CD4-positive, alpha-beta T cell (primary cell): Measurements from ENCODE around the gene TAX1BP1. TPM values are rescaled to one million over a fixed set of nuclear protein-coding genes. Genes with fewer than 3 reads are reported as not detected.

ENCODE experiments used
- ATAC-seq: fragments of 200-7000 bp; cut with Tn5 transposase; one replicate; pipeline ENCODE4 v1.10.0; 2022; ENCODE audit warnings: mild to moderate bottlenecking; ENCODE audit not compliant: poor library complexity
- CTCF ChIA-PET: fragments of 350-600 bp; sonication (Branson Sonifier 250); formaldehyde crosslinking; loops from one replicate; lab custom pipeline; 2021; ENCODE audit warnings: antibody characterized with exemption, inconsistent platforms; lab: Charles Lee
- POLR2A ChIA-PET: fragments of 350-600 bp; sonication (Branson Sonifier 250); formaldehyde crosslinking; loops from one replicate; lab custom pipeline; 2021; ENCODE audit warnings: antibody characterized with exemption, inconsistent platforms; lab: Charles Lee
- DNase-seq, 14 experiments: peaks; one replicate each; pipeline ENCODE4 v3.0.0-alpha.2; 2013 to 2020; ENCODE audit warnings: mixed read lengths in 2 of 14
- H3K27ac ChIP-seq, 2 donors: one replicate each; pipeline versions ENCODE4 v1.5.1 to v1.7.0; 2013; ENCODE audit warnings: low read length in 2 of 2, low read depth in 1 of 2, mild to moderate bottlenecking in 1 of 2
- H3K27me3 ChIP-seq, 2 experiments: 1 replicate in 1 of 2; 2 replicates in 1 of 2; pipeline versions ENCODE4 v1.6.1 to v1.7.0; 2013; ENCODE audit warnings: low read length in 2 of 2, control low read depth in 1 of 2, mild to moderate bottlenecking in 1 of 2, moderate library complexity in 1 of 2; ENCODE audit not compliant: insufficient read depth in 2 of 2, control insufficient read depth in 1 of 2
- H3K36me3 ChIP-seq: one replicate; pipeline ENCODE4 v1.6.1; 2013; ENCODE audit warnings: low read length, control low read depth; ENCODE audit not compliant: insufficient read depth
- H3K4me1 ChIP-seq: one replicate; pipeline ENCODE4 v1.6.1; 2013; ENCODE audit warnings: low read length, control low read depth; ENCODE audit not compliant: insufficient read depth
- H3K4me3 ChIP-seq: one replicate; pipeline ENCODE4 v1.5.1; 2013; ENCODE audit warnings: mild to moderate bottlenecking, low read length, moderate library complexity
- H3K9me3 ChIP-seq, 2 experiments: 1 replicate in 1 of 2; 2 replicates in 1 of 2; pipeline versions ENCODE4 v1.6.1 to v1.7.0; 2013; ENCODE audit warnings: low read length in 2 of 2, mild to moderate bottlenecking in 2 of 2, control low read depth in 1 of 2, moderate library complexity in 1 of 2; ENCODE audit not compliant: control insufficient read depth in 1 of 2, insufficient read depth in 1 of 2
- H3K27ac Mint-ChIP-seq: one replicate; pipeline ENCODE4 v1.8.0; 2020; ENCODE audit warnings: mixed read lengths
- H3K27me3 Mint-ChIP-seq: one replicate; pipeline ENCODE4 v1.8.0; 2021; ENCODE audit warnings: mixed read lengths
- H3K36me3 Mint-ChIP-seq: one replicate; pipeline ENCODE4 v1.8.0; 2021; ENCODE audit warnings: low read depth, mixed read lengths
- H3K4me1 Mint-ChIP-seq: one replicate; pipeline ENCODE4 v1.8.0; 2021; ENCODE audit warnings: low read depth, mixed read lengths
- H3K4me3 Mint-ChIP-seq: one replicate; pipeline ENCODE4 v1.8.0; 2020; ENCODE audit warnings: mild to moderate bottlenecking, mixed read lengths
- H3K9me3 Mint-ChIP-seq: one replicate; pipeline ENCODE4 v1.8.0; 2020; ENCODE audit warnings: mixed read lengths
- intact Hi-C, 2 experiments: fragments of 100-400 bp; cut with DNase I in 1 of 2; cut with micrococcal nuclease in 1 of 2; formaldehyde crosslinking; loops; one replicate each; pipeline versions ENCODE4 v1.15.1 to v1.9.0; 2023 to 2025; cut with DNase I, micrococcal nuclease
- total RNA-seq, 174 experiments: library from RNA in 2 of 174; stranded (reverse) in 2 of 174; gene quantifications; one replicate each; pipeline ENCODE4 v1.2.3 and lab custom pipeline; 2021 to 2026
- TF ChIP-seq, protein P1 (sequence below): fragments of 200-600 bp; IDR thresholded peaks from one replicate; pipeline ENCODE4 v1.8.0; 2022; ENCODE audit warnings: antibody characterized with exemption, mild to moderate bottlenecking

TAX1BP1 gene
- total RNA-seq, 2 experiments from 2014 or later: 115 TPM

DNA sequence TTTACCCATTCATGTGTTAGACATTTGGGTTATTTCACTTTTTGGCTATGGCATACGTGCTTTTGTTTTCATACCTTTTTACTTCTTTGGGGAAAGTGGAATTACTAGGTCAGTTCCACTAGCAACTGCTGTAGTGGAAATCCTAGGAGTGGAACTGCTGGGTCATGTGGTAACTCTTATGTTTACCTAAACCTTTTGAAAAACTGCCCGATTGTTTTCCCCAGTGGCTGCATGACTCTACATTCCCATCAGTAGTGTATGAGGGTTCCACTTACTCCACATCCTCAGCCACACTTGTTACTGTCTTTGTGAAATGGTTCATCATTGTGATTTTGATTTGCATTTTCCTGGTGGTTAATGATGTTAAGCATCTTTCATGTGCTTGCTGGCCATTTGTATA is 82.3 kb downstream of the TAX1BP1 start:
- H3K4me3 ChIP-seq: no peak overlapping the region
- no peaks in the 10 kb centered on the region for H3K4me1 ChIP-seq
- Mint-ChIP-seq H3K36me3 (peaks cover 87% of the 10 kb centered on the region), H3K4me3 (no peak overlapping the region), H3K27me3 (no peaks in the 10 kb centered on the region), H3K4me1 (no peaks in the 10 kb centered on the region), H3K9me3 (no peaks in the 10 kb centered on the region), H3K27ac (no peak overlapping the region)
- no peak overlapping the region for H3K27ac ChIP-seq
- no peaks in the 10 kb centered on the region for H3K27me3 ChIP-seq
- ATAC-seq (no peak), DNase-seq (no peak)
- ChIA-PET CTCF (no interaction called here), POLR2A (no interaction called here)
- TF ChIP-seq, protein P1, sequence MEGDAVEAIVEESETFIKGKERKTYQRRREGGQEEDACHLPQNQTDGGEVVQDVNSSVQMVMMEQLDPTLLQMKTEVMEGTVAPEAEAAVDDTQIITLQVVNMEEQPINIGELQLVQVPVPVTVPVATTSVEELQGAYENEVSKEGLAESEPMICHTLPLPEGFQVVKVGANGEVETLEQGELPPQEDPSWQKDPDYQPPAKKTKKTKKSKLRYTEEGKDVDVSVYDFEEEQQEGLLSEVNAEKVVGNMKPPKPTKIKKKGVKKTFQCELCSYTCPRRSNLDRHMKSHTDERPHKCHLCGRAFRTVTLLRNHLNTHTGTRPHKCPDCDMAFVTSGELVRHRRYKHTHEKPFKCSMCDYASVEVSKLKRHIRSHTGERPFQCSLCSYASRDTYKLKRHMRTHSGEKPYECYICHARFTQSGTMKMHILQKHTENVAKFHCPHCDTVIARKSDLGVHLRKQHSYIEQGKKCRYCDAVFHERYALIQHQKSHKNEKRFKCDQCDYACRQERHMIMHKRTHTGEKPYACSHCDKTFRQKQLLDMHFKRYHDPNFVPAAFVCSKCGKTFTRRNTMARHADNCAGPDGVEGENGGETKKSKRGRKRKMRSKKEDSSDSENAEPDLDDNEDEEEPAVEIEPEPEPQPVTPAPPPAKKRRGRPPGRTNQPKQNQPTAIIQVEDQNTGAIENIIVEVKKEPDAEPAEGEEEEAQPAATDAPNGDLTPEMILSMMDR: no peak
- no peaks in the 10 kb centered on the region for H3K9me3 ChIP-seq
- intact Hi-C loops: loop anchor here in 1 of 2 experiments (10.0 kb wide), 1 partner anchor 203 kb away; no protein-coding TSS in a partner anchor
- H3K36me3 ChIP-seq: peaks cover 33% of the 10 kb centered on the region

DNA sequence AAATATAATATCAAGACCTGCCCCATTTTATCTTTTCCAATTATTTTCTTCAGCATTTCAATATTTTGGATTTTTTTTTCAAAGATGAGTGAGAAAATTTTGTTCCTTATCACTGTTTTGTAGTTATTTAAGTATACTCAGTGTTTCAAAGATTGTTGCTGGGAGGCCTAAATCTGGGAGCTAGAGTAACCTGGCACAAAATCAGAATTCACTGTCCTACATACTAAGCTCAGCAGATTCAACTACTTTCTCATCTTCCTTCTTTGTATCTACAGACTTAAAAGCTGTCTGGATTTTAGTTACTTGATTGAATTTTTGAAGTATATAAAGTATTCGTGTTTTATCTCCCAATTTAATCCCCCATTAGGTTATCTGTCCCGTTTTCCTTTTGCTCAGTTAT is 85.9 kb downstream of the TAX1BP1 start:
- ChIA-PET POLR2A (no interaction called here), CTCF (no interaction called here)
- DNase-seq: no peak
- TF ChIP-seq, protein P1: no peak
- ATAC-seq: no peak
- Histone ChIP-seq H3K27ac (no peak overlapping the region), H3K36me3 (peaks cover 24% of the 10 kb centered on the region), H3K27me3 (no peaks in the 10 kb centered on the region), H3K4me3 (no peak overlapping the region), H3K9me3 (no peaks in the 10 kb centered on the region), H3K4me1 (no peaks in the 10 kb centered on the region)
- intact Hi-C loops: loop anchor here in 1 of 2 experiments (10.0 kb wide), 1 partner anchor 199 kb away; no protein-coding TSS in a partner anchor
- peaks cover 85% of the 10 kb centered on the region for H3K36me3 Mint-ChIP-seq
- H3K9me3 Mint-ChIP-seq: no peaks in the 10 kb centered on the region
- H3K27ac Mint-ChIP-seq: no peak overlapping the region
- H3K4me1 Mint-ChIP-seq: no peaks in the 10 kb centered on the region
- H3K4me3 Mint-ChIP-seq: no peak overlapping the region
- no peaks in the 10 kb centered on the region for H3K27me3 Mint-ChIP-seq

DNA sequence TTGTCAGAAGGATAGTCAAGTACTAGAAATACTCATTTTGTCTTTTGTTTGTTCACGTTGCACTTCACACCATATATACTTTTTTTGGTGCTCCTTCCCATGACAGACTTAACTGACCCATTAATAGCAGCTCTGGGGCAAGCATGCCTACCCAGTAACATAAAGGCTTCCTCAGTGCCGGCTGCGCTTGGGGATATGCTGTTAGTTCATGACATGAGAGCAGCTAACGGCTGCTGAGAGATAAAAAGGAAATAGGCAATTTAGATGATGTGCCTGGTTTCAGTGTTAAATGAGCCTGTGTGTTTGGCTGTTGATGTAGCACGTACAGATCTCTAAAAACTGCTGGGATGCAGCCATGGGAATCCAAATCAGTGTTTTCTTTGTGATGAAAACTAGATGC is 86.4 kb downstream of the TAX1BP1 start:
- Mint-ChIP-seq H3K27me3 (no peaks in the 10 kb centered on the region), H3K4me1 (no peaks in the 10 kb centered on the region), H3K36me3 (peaks cover 86% of the 10 kb centered on the region), H3K27ac (no peak overlapping the region), H3K9me3 (no peaks in the 10 kb centered on the region), H3K4me3 (no peak overlapping the region)
- H3K4me1 ChIP-seq: no peaks in the 10 kb centered on the region
- ATAC-seq: no peak
- no peaks in the 10 kb centered on the region for H3K9me3 ChIP-seq
- intact Hi-C loops: loop anchor here in 1 of 2 experiments (10.0 kb wide), 1 partner anchor 198 kb away; no protein-coding TSS in a partner anchor
- no peak for DNase-seq
- H3K36me3 ChIP-seq: peaks cover 23% of the 10 kb centered on the region
- TF ChIP-seq, protein P1: no peak
- H3K27me3 ChIP-seq: no peaks in the 10 kb centered on the region
- POLR2A ChIA-PET: no interaction called here
- no peak overlapping the region for H3K4me3 ChIP-seq
- CTCF ChIA-PET: no interaction called here
- H3K27ac ChIP-seq: no peak overlapping the region
